ENCODE measurements around the gene CCDC141. TPM values are rescaled to one million over a fixed set of nuclear protein-coding genes. Genes with fewer than 3 reads are reported as not detected.

The CCDC141 gene
- total and polyA plus RNA-seq, 2 of the 13 experiments (the other 11 are each of a cell fraction or from before 2014, with no cell fraction given) = not detected

GRCh38 chr2:179024445-179024844, 25.5 kb downstream of the CCDC141 start:
- ChIA-PET POLR2A (no interaction called here), CTCF (ENCODE audit: low intra/inter-chr PET ratio, low total read pairs) (no interaction called here)
- DNase-seq (ENCODE audit: low spot score) (no peak), FAIRE-seq (no peak), ATAC-seq (no peak)
- Histone ChIP-seq H2AFZ (ENCODE audit: low read length) (no peak overlapping the region), H3K4me3 (replicated peaks in 1 of 3; ENCODE audit: insufficient read depth in 1 of 3, low read depth in 2 of 3, low read length in 3 of 3) (no peak overlapping the region), H3K4me2 (ENCODE audit: low read depth, low read length) (no peak overlapping the region), H3K27ac (ENCODE audit: extremely low read length, insufficient read depth, low read length) (no peak overlapping the region), H4K20me1 (ENCODE audit: insufficient read depth, low read length) (no peaks in the 10 kb centered on the region), H3K4me1 (ENCODE audit: insufficient read depth, low read length) (no peaks in the 10 kb centered on the region), H3K79me2 (ENCODE audit: insufficient read depth, low read length) (no peaks in the 10 kb centered on the region), H3K36me3 (replicated peaks in 1 of 2; ENCODE audit: control insufficient read depth in 1 of 2, insufficient read depth in 2 of 2, low read length in 2 of 2) (no peaks in the 10 kb centered on the region), H3K27me3 (ENCODE audit: control insufficient read depth in 1 of 2, insufficient read depth in 2 of 2, low read length in 2 of 2) (no peaks in the 10 kb centered on the region), H3K9ac (ENCODE audit: insufficient read depth, low read depth, low read length) (no peak overlapping the region), H3K9me3 (ENCODE audit: low read length) (no peaks in the 10 kb centered on the region)
- intact Hi-C loops (cut with micrococcal nuclease; ENCODE audit: unreplicated experiment) (no loop called here), in situ Hi-C loops (cut with HindIII; ENCODE audit: extremely low pct_ligation_motif_present, low pct_unique_long_range_greater_than_20kb) (no loop called here)
- no TSS peak for BruUV-seq (replicated peaks)
- TF ChIP-seq ZNF773 (CRISPR knock-in tag; IDR thresholded peaks at IDR 0.05; ENCODE audit: borderline replicate concordance) (no peak), FOXA1 (IDR thresholded peaks at IDR 0.05) (no peak), FOXA1 (CRISPR knock-in tag; IDR thresholded peaks at IDR 0.05) (no peak), CEBPG (CRISPR knock-in tag; IDR thresholded peaks at IDR 0.05) (no peak), SIX1 (CRISPR knock-in tag; IDR thresholded peaks at IDR 0.05; ENCODE audit: borderline replicate concordance) (no peak), FOSL2 (CRISPR knock-in tag; IDR thresholded peaks at IDR 0.05) (no peak), ZNF572 (CRISPR knock-in tag; IDR thresholded peaks at IDR 0.05) (no peak), ZNF615 (CRISPR knock-in tag; IDR thresholded peaks at IDR 0.05; ENCODE audit: borderline replicate concordance) (no peak), ZNF792 (CRISPR knock-in tag; IDR thresholded peaks at IDR 0.05) (no peak), ZNF577 (CRISPR knock-in tag; IDR thresholded peaks at IDR 0.05; ENCODE audit: borderline replicate concordance, low read depth) (no peak), RARG (CRISPR knock-in tag; IDR thresholded peaks at IDR 0.05; ENCODE audit: low read depth) (no peak)
- WGBS (ENCODE audit: low lambda C conversion rate) = 0% methylated on average over 2 of the region's 2 CpGs

GRCh38 chr2:179022685-179023084, 27.3 kb downstream of the CCDC141 start:
- Histone ChIP-seq H2AFZ (ENCODE audit: low read length) (no peak overlapping the region), H3K79me2 (ENCODE audit: insufficient read depth, low read length) (no peaks in the 10 kb centered on the region), H3K27me3 (ENCODE audit: control insufficient read depth in 1 of 2, insufficient read depth in 2 of 2, low read length in 2 of 2) (no peaks in the 10 kb centered on the region), H3K36me3 (replicated peaks in 1 of 2; ENCODE audit: control insufficient read depth in 1 of 2, insufficient read depth in 2 of 2, low read length in 2 of 2) (no peaks in the 10 kb centered on the region), H3K9me3 (ENCODE audit: low read length) (no peaks in the 10 kb centered on the region), H3K4me2 (ENCODE audit: low read depth, low read length) (no peak overlapping the region), H3K4me1 (ENCODE audit: insufficient read depth, low read length) (no peaks in the 10 kb centered on the region), H4K20me1 (ENCODE audit: insufficient read depth, low read length) (no peaks in the 10 kb centered on the region), H3K4me3 (replicated peaks in 1 of 3; ENCODE audit: insufficient read depth in 1 of 3, low read depth in 2 of 3, low read length in 3 of 3) (no peak overlapping the region), H3K9ac (ENCODE audit: insufficient read depth, low read depth, low read length) (no peak overlapping the region), H3K27ac (ENCODE audit: extremely low read length, insufficient read depth, low read length) (no peak overlapping the region)
- FAIRE-seq (no peak), ATAC-seq (no peak), DNase-seq (ENCODE audit: low spot score) (no peak)
- intact Hi-C loops (cut with micrococcal nuclease; ENCODE audit: unreplicated experiment) = no loop called here
- WGBS (ENCODE audit: low lambda C conversion rate) = 0% methylated on average over 5 of the region's 5 CpGs
- in situ Hi-C loops (cut with HindIII; ENCODE audit: extremely low pct_ligation_motif_present, low pct_unique_long_range_greater_than_20kb) = no loop called here
- peak; percentile 62 for TF ChIP-seq CREB1 (IDR thresholded peaks at IDR 0.05)
- TF ChIP-seq CREB1 (CRISPR knock-in tag; IDR thresholded peaks at IDR 0.05) = no peak
- 0 out of 4 replicates have a peak, but pooled peaks of 1 of the 2 experiments have one; percentile 38 for TF ChIP-seq MAFK (conservative IDR thresholded peaks at IDR 0.05 in 1 of 2, IDR thresholded peaks at IDR 0.05 in 1 of 2; ENCODE audit: low read length in 2 of 2)
- TF ChIP-seq AGO1 (IDR thresholded peaks at IDR 0.05; ENCODE audit: low read depth, low read length, poor library complexity, severe bottlenecking) = no peak
- ChIA-PET CTCF (ENCODE audit: low intra/inter-chr PET ratio, low total read pairs) (no interaction called here), POLR2A (no interaction called here)
- no TSS peak for BruUV-seq (replicated peaks)
